GM18508 (cell line): ENCODE data around the gene SSX3.
"Not testable (repeated sequence)": the region's sequence is repeated elsewhere in the genome, so short reads cannot be mapped to it uniquely, and the experiment has no call there.

Experiments
- ATAC-seq: cut with Tn5 transposase; IDR thresholded peaks from one replicate; pipeline ENCODE4 v1.9.1; 2021; ENCODE audit warnings: moderate number of reproducible peaks; ENCODE audit not compliant: insufficient read depth, unreplicated experiment

SSX3 gene, protein sequence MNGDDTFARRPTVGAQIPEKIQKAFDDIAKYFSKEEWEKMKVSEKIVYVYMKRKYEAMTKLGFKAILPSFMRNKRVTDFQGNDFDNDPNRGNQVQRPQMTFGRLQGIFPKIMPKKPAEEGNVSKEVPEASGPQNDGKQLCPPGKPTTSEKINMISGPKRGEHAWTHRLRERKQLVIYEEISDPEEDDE

DNA sequence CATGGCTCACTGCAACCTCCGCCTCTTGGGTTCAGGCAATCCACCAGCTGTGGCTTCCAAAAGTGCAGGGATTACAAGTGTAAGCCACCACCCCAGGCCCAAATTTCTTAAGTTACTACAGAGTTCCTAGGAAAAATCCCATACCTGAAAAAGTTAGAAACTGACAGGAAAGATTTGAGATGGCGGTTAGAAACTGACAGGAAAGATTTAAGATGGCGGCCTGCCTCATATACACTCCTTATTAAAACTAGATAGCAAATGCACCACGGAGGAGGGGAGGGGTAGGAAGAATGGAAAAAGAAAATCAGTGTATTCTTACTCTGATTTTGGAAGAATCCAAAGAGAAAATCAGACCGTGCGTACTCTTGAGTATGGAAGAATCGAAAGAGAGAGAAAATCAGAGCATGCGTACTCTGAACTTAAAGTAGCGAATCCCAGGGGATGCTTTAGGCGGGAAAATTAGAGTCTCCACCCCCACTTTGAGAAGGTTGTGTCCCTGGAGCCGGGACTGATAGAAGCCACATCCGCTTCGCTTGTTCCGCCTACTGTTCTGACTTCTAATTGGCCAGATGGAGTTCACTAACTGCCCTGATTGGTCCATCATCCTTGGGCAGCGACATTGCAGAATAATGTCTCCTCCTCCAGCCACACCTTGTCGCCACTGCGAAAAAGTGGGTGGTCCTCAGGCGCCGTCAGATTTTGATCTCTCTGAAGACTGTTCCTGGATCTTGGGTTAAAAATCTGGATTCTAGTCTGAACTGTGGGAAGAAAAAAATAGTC is at the start of gene SSX3:
SSX3 (minus strand) TSS at position 389 of the 780 bp plus-strand sequence. CDS start 1,454 bp downstream, outside the sequence.
- ATAC-seq: not testable (repeated sequence)

DNA sequence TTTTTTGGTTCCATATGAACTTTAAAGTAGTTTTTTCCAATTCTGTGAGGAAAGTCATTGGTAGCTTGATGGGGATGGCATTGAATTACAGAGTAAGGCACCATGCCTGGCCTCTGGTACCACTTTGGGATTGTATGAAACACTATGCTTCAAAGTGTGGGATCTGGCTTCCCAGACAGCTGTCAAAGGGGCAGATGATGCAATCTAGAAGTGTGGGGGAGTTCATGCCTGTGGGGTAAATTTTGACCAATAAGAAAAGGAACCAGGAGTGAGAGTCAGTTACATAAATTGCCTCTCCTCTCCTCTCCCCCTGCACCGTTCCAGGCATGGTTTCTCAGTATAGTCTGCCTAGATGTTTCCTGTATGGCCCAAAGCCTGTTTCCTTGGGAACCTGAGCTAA is 41.3 kb upstream of the SSX3 start:
- not testable (repeated sequence) for ATAC-seq

DNA sequence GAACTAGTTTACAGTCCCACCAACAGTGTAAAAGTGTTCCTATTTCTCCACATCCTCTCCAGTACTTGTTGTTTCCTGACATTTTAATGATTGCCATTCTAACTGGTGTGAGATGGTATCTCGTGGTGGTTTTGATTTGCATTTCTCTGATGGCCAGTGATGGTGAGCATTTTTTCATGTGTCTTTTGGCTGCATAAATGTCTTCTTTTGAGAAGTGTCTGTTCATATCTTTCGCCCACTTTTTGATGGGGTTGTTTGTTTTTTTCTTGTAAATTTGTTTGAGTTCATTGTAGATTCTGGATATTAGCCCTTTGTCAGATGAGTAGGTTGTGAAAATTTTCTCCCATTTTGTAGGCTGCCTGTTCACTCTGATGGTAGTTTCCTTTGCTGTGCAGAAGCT is 40.4 kb upstream of the SSX3 start:
- not testable (repeated sequence) for ATAC-seq

DNA sequence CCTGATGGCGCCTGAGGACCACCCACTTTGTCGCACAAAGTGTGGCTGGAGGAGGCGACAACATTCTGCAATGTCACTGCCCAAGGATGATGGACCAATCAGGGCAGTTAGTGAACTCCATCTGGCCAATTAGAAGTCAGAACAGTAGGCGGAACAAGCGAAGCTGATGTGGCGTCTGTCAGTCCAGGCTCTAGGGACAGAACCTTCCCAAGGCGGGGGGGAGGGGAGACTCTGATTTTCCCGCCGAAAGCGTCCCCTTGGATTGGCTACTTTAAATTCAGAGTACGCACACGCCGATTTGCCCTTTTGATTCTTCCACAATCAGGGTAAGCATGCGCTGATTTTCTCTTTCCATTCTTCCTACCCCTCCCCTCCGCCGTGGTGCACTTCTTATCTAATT is 26.7 kb upstream of the SSX3 start, which contains the start of gene SSX4:
SSX4 (plus strand) TSS at position 301 of the 400 bp plus-strand sequence. CDS start 515 bp downstream, outside the sequence.
- not testable (repeated sequence) for ATAC-seq

DNA sequence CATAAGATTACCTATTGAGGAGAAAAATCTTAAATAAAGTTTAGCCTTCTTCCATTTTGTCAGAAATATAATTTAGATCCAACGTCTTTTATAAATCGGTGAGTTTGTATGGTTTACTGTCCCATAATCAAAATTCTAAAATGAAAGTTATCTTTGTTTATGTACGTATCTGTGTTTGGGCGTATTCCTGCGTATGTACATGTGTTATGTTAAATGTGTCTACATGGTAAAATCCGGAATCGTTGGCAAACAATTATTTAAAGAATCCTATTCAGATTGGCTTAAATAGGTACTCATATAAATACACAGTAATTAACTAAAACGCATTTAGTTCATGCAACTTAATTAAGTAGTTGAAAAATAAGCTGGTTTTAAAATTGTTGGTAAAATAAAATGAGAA is 13.9 kb upstream of the SSX3 start:
- not testable (repeated sequence) for ATAC-seq

DNA sequence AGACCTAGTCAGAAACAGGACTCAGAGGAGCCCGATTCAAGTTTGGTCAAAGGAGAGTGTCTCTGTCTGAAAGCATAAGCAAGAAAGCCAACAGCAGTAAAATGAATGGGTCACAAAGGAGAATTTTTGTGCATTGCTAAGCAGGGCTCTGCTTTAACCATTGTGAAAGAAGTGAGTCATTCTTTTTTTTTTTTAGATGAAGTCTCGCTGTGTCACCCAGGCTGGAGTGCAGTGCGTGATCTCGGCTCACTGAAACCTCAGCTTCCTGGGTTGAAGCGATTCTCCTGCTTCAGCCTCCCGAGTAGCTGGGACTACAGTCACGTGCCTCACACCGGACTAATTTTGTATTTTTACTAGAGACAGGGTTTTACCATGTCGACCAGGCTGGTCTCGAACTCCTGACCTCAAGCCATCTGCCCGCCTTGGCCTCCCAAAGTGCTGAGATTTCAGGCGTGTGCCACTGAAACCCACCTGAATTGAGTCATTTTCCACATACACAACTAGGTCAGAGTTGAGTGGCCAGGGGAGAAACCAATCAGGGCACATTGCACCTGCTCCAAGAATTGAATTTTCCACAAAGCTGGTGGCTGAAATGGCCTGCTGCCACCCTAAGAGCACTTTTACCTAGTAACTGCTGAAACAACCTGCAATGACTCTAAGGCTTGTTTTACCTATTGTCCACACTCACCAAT is 11.4 kb upstream of the SSX3 start:
- not testable (repeated sequence) for ATAC-seq

DNA sequence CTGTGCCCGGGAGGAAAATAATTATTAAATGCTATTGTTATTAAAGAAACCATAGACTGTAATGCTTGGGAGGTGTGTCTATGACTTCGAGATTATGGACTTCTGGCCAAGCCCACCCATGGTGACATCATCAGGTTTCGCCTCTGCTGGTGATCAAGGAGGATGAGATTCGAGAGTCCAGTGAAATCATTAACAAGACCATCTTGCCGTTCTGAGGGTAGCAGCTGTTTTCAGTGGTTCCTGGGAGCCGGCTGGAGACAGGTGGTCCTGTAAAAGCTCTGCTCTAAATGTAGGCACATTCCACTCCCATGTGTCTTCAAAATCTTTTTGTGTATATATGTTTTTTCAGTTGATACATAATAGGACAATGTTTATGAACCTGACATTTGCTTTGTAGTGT is 2.8 kb upstream of the SSX3 start:
- ATAC-seq: not testable (repeated sequence)

DNA sequence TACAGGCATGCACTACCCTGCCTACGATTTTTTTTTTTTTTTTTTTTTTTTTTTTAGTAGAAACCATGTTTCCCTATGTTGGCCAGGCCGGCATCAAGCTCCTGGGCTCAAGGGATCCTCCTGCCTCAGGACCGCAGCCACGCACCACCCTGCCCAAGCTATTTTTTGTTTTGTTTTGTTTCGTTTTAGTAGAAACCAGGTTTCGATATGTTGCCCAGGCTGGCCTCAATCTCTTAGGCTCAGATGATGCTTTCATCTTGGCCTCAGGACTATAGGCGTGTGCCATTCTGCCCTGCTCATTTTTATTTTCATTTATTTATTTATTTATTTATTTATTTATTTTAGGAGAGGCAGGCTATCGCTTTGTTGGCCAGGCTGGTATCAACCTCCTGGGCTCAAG is 1.2 kb upstream of the SSX3 start:
- no peak for ATAC-seq

DNA sequence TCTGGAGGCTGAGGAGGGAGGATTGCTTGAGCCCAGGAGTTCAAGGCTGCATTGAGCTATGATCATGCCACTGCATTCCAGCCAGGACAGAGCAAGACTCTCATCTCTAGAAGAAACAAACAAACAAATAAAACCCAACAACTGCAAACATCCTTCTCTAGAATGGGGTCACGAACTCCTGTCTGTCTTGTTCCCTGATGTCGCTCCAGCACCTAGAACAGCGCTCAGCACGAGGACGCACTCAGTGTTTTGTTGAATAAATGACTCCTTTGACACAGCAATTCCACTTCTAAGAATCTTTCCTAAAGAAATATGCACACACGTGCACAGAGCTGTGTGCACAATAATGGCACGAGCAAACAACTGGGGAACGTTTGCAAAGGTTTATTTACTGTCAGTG is 10.4 kb downstream of the SSX3 start:
- not testable (repeated sequence) for ATAC-seq

DNA sequence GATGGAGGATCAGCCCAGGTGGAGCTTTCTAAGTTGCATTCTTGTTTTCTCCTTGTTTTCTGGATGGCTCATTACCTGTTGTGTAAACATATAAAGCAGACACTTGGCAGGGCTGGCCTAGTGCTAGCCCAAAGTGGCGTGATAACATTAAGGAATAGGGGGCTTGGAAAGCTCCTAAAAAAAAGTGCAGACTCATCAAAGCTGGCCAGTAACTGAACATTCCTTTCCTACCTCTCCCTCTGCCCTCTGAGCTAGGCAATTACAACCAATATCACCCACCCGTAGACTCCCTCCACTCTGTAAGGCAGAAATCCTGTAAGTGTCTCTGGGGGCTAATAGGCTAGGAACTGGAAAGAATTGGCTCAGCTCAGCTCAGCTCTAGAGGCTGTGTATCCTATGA is 42.5 kb downstream of the SSX3 start:
- ATAC-seq: not testable (repeated sequence)

DNA sequence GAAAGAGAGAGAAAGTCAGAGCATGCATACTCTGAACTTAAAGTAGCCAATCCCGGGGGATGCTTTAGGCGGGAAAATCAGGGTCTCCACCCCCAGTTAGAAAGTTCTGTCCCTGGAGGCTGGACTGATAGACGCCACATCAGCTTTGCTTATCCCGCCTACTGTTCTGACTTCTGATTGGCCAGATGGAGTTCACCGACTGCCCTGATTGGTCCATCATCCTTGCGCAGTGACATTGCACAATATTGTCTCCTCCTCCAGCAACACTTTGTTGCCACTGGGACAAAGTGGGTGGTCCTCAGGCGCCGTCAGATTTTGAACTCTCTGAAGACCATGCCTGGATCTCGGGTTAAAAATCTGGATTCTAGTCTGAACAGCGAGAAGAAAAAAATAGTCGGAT is 50.3 kb downstream of the SSX3 start:
- ATAC-seq: no peak
